Vagina (tissue), 2 donors: ENCODE measurements around the gene QPCTL.

Experiments used
- POLR2A ChIP-seq, 2 donors: fragments of 450-650 bp; IDR thresholded peaks; one replicate each; pipeline ENCODE4 v1.6.1; 2017; ENCODE audit warnings: antibody characterized with exemption in 2 of 2, mild to moderate bottlenecking in 2 of 2, moderate library complexity in 2 of 2
- TF ChIP-seq, protein P1 (sequence below), 3 experiments: fragments of 450-650 bp in 2 of 3; fragments of 200-600 bp in 1 of 3; sonication (generic) in 1 of 3; IDR thresholded peaks; one replicate each; pipeline ENCODE4 v1.5.1; 2017 to 2019; ENCODE audit warnings: antibody characterized with exemption in 3 of 3, mild to moderate bottlenecking in 2 of 3, moderate library complexity in 2 of 3

DNA sequence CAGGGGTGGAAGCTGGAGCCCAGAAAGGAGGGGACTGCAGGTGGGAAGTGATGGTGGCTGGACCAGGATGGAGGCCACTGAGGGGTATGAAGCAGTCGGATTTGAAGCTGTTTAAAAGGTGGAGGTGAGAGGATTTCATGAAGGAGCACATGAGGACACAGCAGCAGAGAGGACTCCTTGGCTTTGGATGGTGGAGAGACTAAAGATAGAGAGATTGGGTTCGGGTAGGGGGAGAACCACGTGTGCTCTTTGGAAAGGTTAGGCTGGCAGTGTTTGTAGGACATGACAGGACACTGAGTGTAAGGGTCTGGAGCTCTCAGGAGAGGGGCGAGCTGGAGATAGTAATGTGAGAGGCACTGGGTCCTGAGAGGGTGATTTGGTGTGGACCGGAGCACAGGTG is 9.6 kb upstream of the QPCTL start:
- TF ChIP-seq, protein P1, sequence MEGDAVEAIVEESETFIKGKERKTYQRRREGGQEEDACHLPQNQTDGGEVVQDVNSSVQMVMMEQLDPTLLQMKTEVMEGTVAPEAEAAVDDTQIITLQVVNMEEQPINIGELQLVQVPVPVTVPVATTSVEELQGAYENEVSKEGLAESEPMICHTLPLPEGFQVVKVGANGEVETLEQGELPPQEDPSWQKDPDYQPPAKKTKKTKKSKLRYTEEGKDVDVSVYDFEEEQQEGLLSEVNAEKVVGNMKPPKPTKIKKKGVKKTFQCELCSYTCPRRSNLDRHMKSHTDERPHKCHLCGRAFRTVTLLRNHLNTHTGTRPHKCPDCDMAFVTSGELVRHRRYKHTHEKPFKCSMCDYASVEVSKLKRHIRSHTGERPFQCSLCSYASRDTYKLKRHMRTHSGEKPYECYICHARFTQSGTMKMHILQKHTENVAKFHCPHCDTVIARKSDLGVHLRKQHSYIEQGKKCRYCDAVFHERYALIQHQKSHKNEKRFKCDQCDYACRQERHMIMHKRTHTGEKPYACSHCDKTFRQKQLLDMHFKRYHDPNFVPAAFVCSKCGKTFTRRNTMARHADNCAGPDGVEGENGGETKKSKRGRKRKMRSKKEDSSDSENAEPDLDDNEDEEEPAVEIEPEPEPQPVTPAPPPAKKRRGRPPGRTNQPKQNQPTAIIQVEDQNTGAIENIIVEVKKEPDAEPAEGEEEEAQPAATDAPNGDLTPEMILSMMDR (IDR thresholded peaks at IDR 0.05), result no peak
- TF ChIP-seq POLR2A (IDR thresholded peaks at IDR 0.05), result no peak
